Gastroesophageal sphincter (tissue), 3 donors: Measurements from ENCODE around the gene NREP.

Experiments
- CTCF ChIP-seq, 4 experiments: fragments of 200-600 bp in 2 of 4; fragments of 450-650 bp in 2 of 4; sonication (generic) in 1 of 4; IDR thresholded peaks; one replicate each; pipeline ENCODE4 v1.5.1; 2017 to 2019; ENCODE audit warnings: antibody characterized with exemption in 4 of 4, mild to moderate bottlenecking in 2 of 4, moderate library complexity in 2 of 4
- EP300 ChIP-seq: sonication (generic); formaldehyde crosslinking; IDR thresholded peaks from one replicate; pipeline ENCODE4 v1.6.1; 2017; ENCODE audit warnings: antibody characterized with exemption, mild to moderate bottlenecking

- TF ChIP-seq CTCF (IDR thresholded peaks at IDR 0.05): no peak
- no peak for TF ChIP-seq EP300
Observed at GRCh38 chr5:111758284-111758628, 1.3 kb upstream of the NREP start.
